Aorta (tissue), 5 donors: ENCODE measurements around the gene SLC5A2. TPM values are rescaled to one million over a fixed set of nuclear protein-coding genes. Genes with fewer than 3 reads are reported as not detected.

ENCODE experiments used
- ATAC-seq: fragments of 200-7000 bp; cut with Tn5 transposase; one replicate; pipeline ENCODE4 v1.9.1; 2022; ENCODE audit warnings: moderate library complexity; ENCODE audit not compliant: low FRiP score
- DNase-seq, 2 donors: peaks; one replicate each; pipeline ENCODE4 v3.0.0-alpha.2; 2020
- H3K27ac ChIP-seq, 2 donors: one replicate each; pipeline ENCODE4 v1.5.1; 2013; ENCODE audit warnings: low read length in 2 of 2, mild to moderate bottlenecking in 2 of 2, moderate library complexity in 2 of 2, control low read depth in 1 of 2, inconsistent platforms in 1 of 2, low read depth in 1 of 2
- H3K27me3 ChIP-seq, 2 donors: one replicate each; pipeline ENCODE4 v1.6.1; 2013; ENCODE audit warnings: control low read depth in 1 of 2, low read length in 1 of 2, mild to moderate bottlenecking in 1 of 2, moderate library complexity in 1 of 2; ENCODE audit not compliant: insufficient read depth in 2 of 2, control insufficient read depth in 1 of 2
- H3K36me3 ChIP-seq, 2 donors: one replicate each; pipeline ENCODE4 v1.6.1; 2013; ENCODE audit warnings: control low read depth in 1 of 2, low read length in 1 of 2, mild to moderate bottlenecking in 1 of 2; ENCODE audit not compliant: insufficient read depth in 2 of 2, control insufficient read depth in 1 of 2
- H3K4me1 ChIP-seq, 2 donors: one replicate each; pipeline ENCODE4 v1.6.1; 2013; ENCODE audit warnings: low read length in 2 of 2, control low read depth in 1 of 2, mild to moderate bottlenecking in 1 of 2, moderate library complexity in 1 of 2; ENCODE audit not compliant: insufficient read depth in 2 of 2, control insufficient read depth in 1 of 2
- H3K4me3 ChIP-seq, 2 donors: one replicate each; pipeline ENCODE4 v1.5.1; 2013; ENCODE audit warnings: low read length in 2 of 2, control low read depth in 1 of 2, mild to moderate bottlenecking in 1 of 2
- H3K9me3 ChIP-seq: one replicate; pipeline ENCODE4 v1.6.1; 2013; ENCODE audit warnings: mild to moderate bottlenecking, low read length; ENCODE audit not compliant: control insufficient read depth
- WGBS, 2 donors: extraction: QIAGEN DNeasy Blood & Tissue Kit; methylation state at CpG; one replicate each; pipeline ENCODE4 v1.1.7; 2013; 5-methylcytosine and 5-hydroxymethylcytosine counted together
- intact Hi-C, 2 donors: fragments of 100-400 bp; cut with DNase I; formaldehyde crosslinking; loops; one replicate each; pipeline versions ENCODE4 v1.14.2 to v1.15.0; 2022
- polyA plus RNA-seq, 2 donors: library from polyadenylated mRNA; stranded (reverse); fragments of 200-250 nt; gene quantifications; one replicate each; pipeline ENCODE4 v1.2.3, GENCODE V29; 2013
- total RNA-seq, 2 donors: library from RNA; stranded (reverse); fragmentation: NEBNext Ultra II Directional; extraction: Animal tissue kit (Norgen Biotek cat#: 25700); gene quantifications; one replicate each; pipeline ENCODE4 v1.2.1, GENCODE V29; 2021
- donor health status: healthy with polysubstance abuse.
- donor health status: Bipolar disorder and iron deficiency.
- donor health status: DM: no; HTN: no; CAD: no.
- donor health status: DM: no; HTN: no; CAD: no.
- donor health status: DM: yes; HTN: yes; CAD: no.

SLC5A2 gene
- total and polyA plus RNA-seq, 4 donors: 0.24 to 2.3 (median 0.65) TPM; not detected in 1

- Histone ChIP-seq H3K27me3 (no peaks in the 10 kb centered on the region), H3K4me1 (no peaks in the 10 kb centered on the region), H3K36me3 (peaks cover 0 to 2% of the 10 kb centered on the region in 2 donors), H3K27ac (no peak overlapping the region), H3K4me3 (no peak overlapping the region), H3K9me3 (no peaks in the 10 kb centered on the region)
- ATAC-seq: no peak
- 93 to 97% methylated on average over 34 to 36 of the region's 36 CpGs for WGBS, 2 donors
- intact Hi-C loops: loop anchor here in 1 of 2 donors (5.0 kb wide), 2 partner anchors 33 to 392 kb away; partner anchors contain the start of genes ZNF646 and ZNF668
- DNase-seq: peak; percentile 41 to 74
Measured at GRCh38 chr16:31464348-31464769, 18.6 kb upstream of the SLC5A2 start.

- Histone ChIP-seq H3K4me1 (no peaks in the 10 kb centered on the region), H3K36me3 (peaks cover 0 to 2% of the 10 kb centered on the region in 2 donors), H3K27ac (no peak overlapping the region), H3K27me3 (no peaks in the 10 kb centered on the region), H3K4me3 (no peak overlapping the region), H3K9me3 (no peaks in the 10 kb centered on the region)
- intact Hi-C loops: loop anchor here in 1 of 2 donors (5.0 kb wide), 2 partner anchors 32 to 393 kb away; partner anchors contain the start of genes ZNF646 and ZNF668
- WGBS, 2 donors: 89 to 92% methylated on average over 17 of the region's 17 CpGs
- DNase-seq (peak; percentile 33 to 61), ATAC-seq (no peak)
Measured at GRCh38 chr16:31464781-31465260, 18.1 kb upstream of the SLC5A2 start.

- no peaks in the 10 kb centered on the region for H3K27me3 ChIP-seq
- no peaks in the 10 kb centered on the region for H3K4me1 ChIP-seq
- H3K36me3 ChIP-seq: peaks cover 0 to 2% of the 10 kb centered on the region in 2 donors
- 94% methylated on average over 20 of the region's 20 CpGs for WGBS, 2 donors
- no peaks in the 10 kb centered on the region for H3K9me3 ChIP-seq
- no peak overlapping the region for H3K4me3 ChIP-seq
- no peak overlapping the region for H3K27ac ChIP-seq
- intact Hi-C loops: no loop called here
- DNase-seq (peak in 1 of 2 donors; percentile 40), ATAC-seq (no peak)
Measured at GRCh38 chr16:31465788-31466370, 17.0 kb upstream of the SLC5A2 start.

GRCh38 chr16:31466381-31466841 is 16.5 kb upstream of the SLC5A2 start:
- no peak overlapping the region for H3K27ac ChIP-seq
- no peaks in the 10 kb centered on the region for H3K27me3 ChIP-seq
- H3K36me3 ChIP-seq: peaks cover 0 to 2% of the 10 kb centered on the region in 2 donors
- H3K9me3 ChIP-seq: no peaks in the 10 kb centered on the region
- H3K4me3 ChIP-seq: no peak overlapping the region
- DNase-seq (peak in 1 of 2 donors; percentile 44), ATAC-seq (no peak)
- 94 to 95% methylated on average over 18 of the region's 18 CpGs for WGBS, 2 donors
- no peaks in the 10 kb centered on the region for H3K4me1 ChIP-seq
- intact Hi-C loops: no loop called here

- whole genome bisulfite sequencing, 2 donors: 82 to 88% methylated on average over 5 of the region's 5 CpGs
- intact Hi-C loops: no loop called here
- H3K4me1 ChIP-seq: no peaks in the 10 kb centered on the region
- no peak overlapping the region for H3K4me3 ChIP-seq
- ATAC-seq: no peak
- no peak overlapping the region for H3K27ac ChIP-seq
- H3K36me3 ChIP-seq: peaks cover 0 to 2% of the 10 kb centered on the region in 2 donors
- H3K27me3 ChIP-seq: no peaks in the 10 kb centered on the region
- DNase-seq: peak in 1 of 2 donors; percentile 29
- H3K9me3 ChIP-seq: no peaks in the 10 kb centered on the region
Measured at GRCh38 chr16:31467151-31467773, 15.7 kb upstream of the SLC5A2 start.

- 84 to 85% methylated on average over 5 of the region's 5 CpGs for whole genome bisulfite sequencing, 2 donors
- intact Hi-C loops: no loop called here
- H3K4me3 ChIP-seq: no peak overlapping the region
- H3K4me1 ChIP-seq: no peaks in the 10 kb centered on the region
- ATAC-seq: no peak
- DNase-seq: no peak
- H3K27ac ChIP-seq: no peak overlapping the region
- H3K36me3 ChIP-seq: peaks cover 0 to 2% of the 10 kb centered on the region in 2 donors
- no peaks in the 10 kb centered on the region for H3K9me3 ChIP-seq
- H3K27me3 ChIP-seq: no peaks in the 10 kb centered on the region
Measured at GRCh38 chr16:31467858-31468257, 15.1 kb upstream of the SLC5A2 start.

- Histone ChIP-seq H3K9me3 (no peaks in the 10 kb centered on the region), H3K27ac (peak overlapping the region in 1 of 2 donors; percentile 77), H3K36me3 (peaks cover 0 to 4% of the 10 kb centered on the region in 2 donors), H3K27me3 (no peaks in the 10 kb centered on the region), H3K4me3 (no peak overlapping the region), H3K4me1 (no peaks in the 10 kb centered on the region)
- no peak for ATAC-seq
- no peak for DNase-seq
- intact Hi-C loops: no loop called here
- 77 to 87% methylated on average over 3 of the region's 3 CpGs for WGBS, 2 donors
Measured at GRCh38 chr16:31470615-31471014, 12.3 kb upstream of the SLC5A2 start.

- Histone ChIP-seq H3K27me3 (no peaks in the 10 kb centered on the region), H3K27ac (peak overlapping the region; percentile 77 to 78), H3K9me3 (no peaks in the 10 kb centered on the region), H3K36me3 (peaks cover 0 to 7% of the 10 kb centered on the region in 2 donors), H3K4me3 (peak overlapping the region; percentile 79 to 92), H3K4me1 (no peaks in the 10 kb centered on the region)
- WGBS, 2 donors: 3 to 5% methylated on average over 15 of the region's 15 CpGs
- DNase-seq (peak in 1 of 2 donors; percentile 45), ATAC-seq (no peak)
- intact Hi-C loops: no loop called here
Measured at GRCh38 chr16:31471241-31471874, 11.6 kb upstream of the SLC5A2 start.
